ENCODE results near the gene ROBO1.

ROBO1 gene

GRCh38 chr3:78571486-78571885 lies 1196.3 kb downstream of the ROBO1 start:
- DNase-seq, result no peak

- DNase-seq, result no peak
Observed at GRCh38 chr3:78570496-78570895, 1197.3 kb downstream of the ROBO1 start.

GRCh38 chr3:78569804-78570203 lies 1198.0 kb downstream of the ROBO1 start:
- no peak for DNase-seq

- no peak for DNase-seq
Observed at GRCh38 chr3:78565712-78566111, 1202.1 kb downstream of the ROBO1 start.

- DNase-seq, result no peak
Observed at GRCh38 chr3:78562328-78562727, 1205.5 kb downstream of the ROBO1 start.
